GM10248 (cell line): ENCODE results near the gene HIF3A.

Experiments
- CTCF ChIA-PET: fragments of 300-600 bp; sonication (Branson Sonifier 250); formaldehyde crosslinking; extraction: SDS; loops from one replicate; lab custom pipeline; 2021; ENCODE audit warnings: antibody characterized with exemption; lab: Yijun Ruan, JAX
- POLR2A ChIA-PET: fragments of 350-650 bp; sonication (Branson Sonifier 250); formaldehyde crosslinking; extraction: SDS; loops from one replicate; lab custom pipeline; 2020; ENCODE audit warnings: antibody characterized with exemption; lab: Yijun Ruan, JAX
- DNase-seq: peaks from one replicate; pipeline ENCODE4 v3.0.0; 2012; ENCODE audit errors: extremely low spot score
- TF ChIP-seq, protein P1 (sequence below): IDR thresholded peaks from 2 replicates; pipeline ENCODE4 v1.5.1; 2012; ENCODE audit warnings: mild to moderate bottlenecking, low read depth; ENCODE audit errors: extremely low read depth, missing control alignments, control extremely low read depth

Gene HIF3A

DNA sequence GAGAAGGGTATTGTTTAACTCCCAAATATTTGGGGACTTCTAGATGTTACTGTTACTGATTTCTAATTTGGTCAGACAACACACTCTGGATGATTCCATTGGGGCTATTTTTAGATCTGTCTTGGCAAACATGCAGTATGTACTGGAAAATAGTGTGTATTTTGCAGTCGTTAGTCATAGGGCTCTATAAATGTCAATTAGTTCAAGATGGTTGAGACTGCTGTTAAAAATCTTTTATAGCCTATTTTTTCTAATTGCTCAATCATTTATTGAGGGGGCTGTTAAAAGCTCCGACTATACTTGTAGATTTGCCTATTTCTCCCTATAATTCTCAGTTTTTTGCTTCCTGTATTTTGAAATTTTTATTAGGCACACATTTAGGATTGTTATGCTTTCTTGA lies 81.4 kb downstream of the HIF3A start:
- DNase-seq = no peak

DNA sequence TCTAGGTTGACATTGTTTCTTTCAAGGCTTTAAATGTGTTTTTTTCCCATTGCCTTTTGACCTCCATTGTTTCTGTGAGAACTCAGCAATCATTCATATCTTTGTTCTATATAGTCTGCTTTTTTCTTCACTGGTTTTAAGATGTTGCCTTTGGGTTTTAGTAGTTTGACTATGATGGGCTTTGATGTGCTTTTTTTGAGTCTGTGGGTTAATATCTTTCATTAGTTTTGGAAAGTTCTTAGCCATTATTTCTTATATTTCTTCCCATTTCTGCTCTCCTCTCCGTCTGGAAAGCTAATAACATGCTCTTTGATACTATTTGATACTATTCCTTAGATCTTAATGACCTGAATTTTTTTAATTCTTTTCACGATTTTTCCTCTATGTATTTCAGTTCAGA lies 83.8 kb downstream of the HIF3A start:
- POLR2A ChIA-PET = no interaction called here
- DNase-seq = no peak
- TF ChIP-seq, protein P1, sequence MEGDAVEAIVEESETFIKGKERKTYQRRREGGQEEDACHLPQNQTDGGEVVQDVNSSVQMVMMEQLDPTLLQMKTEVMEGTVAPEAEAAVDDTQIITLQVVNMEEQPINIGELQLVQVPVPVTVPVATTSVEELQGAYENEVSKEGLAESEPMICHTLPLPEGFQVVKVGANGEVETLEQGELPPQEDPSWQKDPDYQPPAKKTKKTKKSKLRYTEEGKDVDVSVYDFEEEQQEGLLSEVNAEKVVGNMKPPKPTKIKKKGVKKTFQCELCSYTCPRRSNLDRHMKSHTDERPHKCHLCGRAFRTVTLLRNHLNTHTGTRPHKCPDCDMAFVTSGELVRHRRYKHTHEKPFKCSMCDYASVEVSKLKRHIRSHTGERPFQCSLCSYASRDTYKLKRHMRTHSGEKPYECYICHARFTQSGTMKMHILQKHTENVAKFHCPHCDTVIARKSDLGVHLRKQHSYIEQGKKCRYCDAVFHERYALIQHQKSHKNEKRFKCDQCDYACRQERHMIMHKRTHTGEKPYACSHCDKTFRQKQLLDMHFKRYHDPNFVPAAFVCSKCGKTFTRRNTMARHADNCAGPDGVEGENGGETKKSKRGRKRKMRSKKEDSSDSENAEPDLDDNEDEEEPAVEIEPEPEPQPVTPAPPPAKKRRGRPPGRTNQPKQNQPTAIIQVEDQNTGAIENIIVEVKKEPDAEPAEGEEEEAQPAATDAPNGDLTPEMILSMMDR = no peak
- CTCF ChIA-PET = interaction anchor here (1.4 to 1.6 kb wide), 2 partner anchors 13 to 15 kb away, joined by 4 to 5 read pairs; no protein-coding TSS in a partner anchor

More for the DNA sequence above, 81.4 kb downstream of the HIF3A start:
- CTCF ChIA-PET = interaction anchor here (1.5 to 1.9 kb wide), 3 partner anchors 8 to 112 kb away, joined by 3 to 7 read pairs (median 6); partner anchors contain the start of gene PPP5C
- TF ChIP-seq, protein P1 = no peak
- POLR2A ChIA-PET = no interaction called here

DNA sequence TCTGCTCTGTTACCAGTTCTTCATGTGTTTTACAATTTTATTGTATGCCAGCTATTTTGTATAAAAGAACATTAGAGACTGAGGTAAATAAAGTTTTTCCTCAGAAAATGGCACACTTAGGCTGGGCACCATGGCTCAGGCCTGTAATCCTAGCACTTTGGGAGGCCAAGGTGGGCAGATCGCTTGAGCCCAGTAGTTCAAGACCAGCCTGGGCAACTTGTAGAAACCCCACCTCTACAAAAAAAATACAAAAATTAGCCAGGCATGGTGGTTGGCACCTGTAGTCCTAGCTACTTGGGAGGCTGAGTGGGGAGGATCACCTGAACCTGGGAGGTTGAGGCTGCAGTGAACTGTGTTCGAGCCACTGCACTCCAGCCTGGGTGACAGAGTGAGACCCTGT lies 84.5 kb downstream of the HIF3A start:
- TF ChIP-seq, protein P1 = no peak
- CTCF ChIA-PET = interaction anchor here (1.4 to 1.6 kb wide), 2 partner anchors 13 to 15 kb away, joined by 4 to 5 read pairs; no protein-coding TSS in a partner anchor
- POLR2A ChIA-PET = no interaction called here
- no peak for DNase-seq

DNA sequence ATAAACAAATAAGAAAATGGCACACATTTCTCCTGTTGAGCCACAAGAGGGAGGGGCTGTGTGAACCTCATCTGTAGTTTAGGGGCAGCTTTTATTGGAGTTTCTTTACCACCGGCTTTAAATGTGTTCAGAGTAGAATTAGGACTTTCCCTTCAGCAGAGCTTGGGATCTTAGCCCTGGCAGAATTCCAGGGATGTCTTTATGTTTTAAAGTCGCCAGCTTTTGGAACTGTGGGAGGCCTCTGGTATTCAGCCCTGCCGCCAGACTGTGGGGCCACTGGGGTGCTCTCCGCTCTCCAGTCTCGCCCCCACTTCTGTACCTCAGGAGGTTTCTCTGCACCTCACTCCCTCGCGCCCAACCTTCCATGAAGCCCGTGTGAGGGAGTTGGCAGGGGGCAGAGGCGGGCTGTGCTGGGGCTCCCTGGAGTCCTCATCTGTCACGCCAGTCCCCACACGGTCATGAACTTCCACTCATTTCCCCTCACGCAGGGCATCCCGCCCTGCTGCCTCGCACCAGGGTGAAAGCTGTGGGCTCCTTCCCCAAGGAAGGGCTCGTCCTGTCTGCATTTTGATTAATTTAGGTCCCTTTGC lies 85.0 kb downstream of the HIF3A start:
- TF ChIP-seq, protein P1 = no peak
- DNase-seq = no peak
- POLR2A ChIA-PET = no interaction called here
- CTCF ChIA-PET = interaction anchor here (1.1 to 1.6 kb wide), 4 partner anchors 11 to 14 kb away, joined by 4 to 6 read pairs (median 6); no protein-coding TSS in a partner anchor

DNA sequence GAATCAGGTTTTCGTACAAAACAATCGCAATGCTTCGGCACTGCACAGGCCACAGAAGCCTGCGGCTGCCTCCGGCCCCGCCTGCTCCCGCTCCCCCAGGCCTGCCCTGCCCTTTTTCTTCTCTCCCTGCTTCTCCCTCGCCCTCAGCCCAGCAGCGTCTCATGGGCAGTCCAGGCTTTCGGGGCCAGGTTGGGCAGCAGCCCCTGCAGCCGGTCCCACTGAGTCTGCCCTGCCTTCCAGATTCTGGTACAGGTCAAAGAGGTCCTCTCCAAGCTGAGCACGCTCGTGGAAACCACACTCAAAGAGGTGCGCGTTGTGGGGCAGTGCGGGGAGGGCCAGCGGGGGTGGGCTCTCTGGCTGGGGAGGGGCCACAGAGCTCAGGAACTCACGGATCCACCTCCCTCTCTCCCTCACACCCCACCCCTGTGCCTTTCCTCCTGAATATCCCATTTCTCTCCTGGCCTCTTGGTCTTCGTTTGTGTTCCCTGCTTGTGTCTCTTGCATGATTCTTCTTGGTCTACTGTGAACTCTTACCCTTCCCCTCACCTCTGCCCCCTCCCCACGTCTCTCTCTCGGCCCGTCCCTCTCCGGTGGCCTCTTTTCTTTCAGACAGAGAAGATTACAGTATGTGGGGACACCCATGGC lies 86.5 kb downstream of the HIF3A start:
- ChIA-PET POLR2A (no interaction called here), CTCF (interaction anchor here (1.6 to 2.4 kb wide), 2 partner anchors 12 to 13 kb away, joined by 6 to 14 read pairs; no protein-coding TSS in a partner anchor)
- DNase-seq = no peak
- TF ChIP-seq, protein P1 = no peak

DNA sequence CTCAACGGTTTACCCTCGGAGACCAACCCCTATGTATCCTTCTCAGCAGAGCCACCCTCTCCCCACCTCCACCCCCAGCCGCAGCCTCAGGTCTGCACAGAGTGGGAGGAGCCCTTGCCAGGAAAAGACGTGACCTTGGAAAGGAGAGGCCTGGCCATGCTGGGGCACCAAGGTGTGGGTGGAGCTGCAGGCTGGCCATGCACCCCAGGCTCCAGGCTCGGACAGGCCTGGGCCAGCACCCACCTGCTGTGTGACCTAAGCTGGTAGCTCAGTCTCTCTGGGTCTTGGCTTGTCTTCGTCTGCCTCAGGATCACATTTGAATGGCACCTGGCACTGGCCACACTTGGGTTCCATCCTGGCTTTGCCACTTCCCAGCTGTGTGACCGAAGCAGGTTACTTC lies 87.0 kb downstream of the HIF3A start:
- TF ChIP-seq, protein P1 = no peak
- no peak for DNase-seq
- ChIA-PET POLR2A (no interaction called here), CTCF (interaction anchor here (1.6 to 2.4 kb wide), 2 partner anchors 11 to 13 kb away, joined by 6 to 14 read pairs; no protein-coding TSS in a partner anchor)
